DOHH2 (cell line): ENCODE measurements around the gene WDR64.

ENCODE experiments used
- CTCF ChIP-seq: fragments of 200-600 bp; sonication (generic); IDR thresholded peaks from one replicate; pipeline ENCODE4 v1.5.1; 2014; ENCODE audit warnings: antibody characterized with exemption, mild to moderate bottlenecking, low read depth, low read length; ENCODE audit not compliant: poor library complexity, severe bottlenecking
- EZH2phosphoT487 ChIP-seq: fragments of 200-600 bp; sonication (generic); IDR thresholded peaks from 2 replicates; pipeline ENCODE4 v1.6.1; 2017; ENCODE audit warnings: borderline replicate concordance, mild to moderate bottlenecking, antibody characterized with exemption, low read length, moderate library complexity, mixed read lengths

- TF ChIP-seq CTCF: no peak
- no peak for TF ChIP-seq EZH2phosphoT487
Measured at GRCh38 chr1:241822846-241823245, 170.8 kb downstream of the WDR64 start.
